ENCODE measurements around the gene OLAH.

- TF ChIP-seq CTCF (IDR thresholded peaks at IDR 0.05; ENCODE audit: low read depth, low read length) (no peak), POLR2A (IDR thresholded peaks at IDR 0.05; ENCODE audit: extremely low read depth, insufficient read length) (no peak)
These were observed 9.3 kb downstream of the OLAH start for GRCh38 chr10:15053061-15053460.

Measured in NB4 (cell line).